GM12891 (cell line): ENCODE measurements around the gene FHIT.
"Not testable (repeated sequence)": the region's sequence is repeated elsewhere in the genome, so short reads cannot be mapped to it uniquely, and the experiment has no call there.

ENCODE experiments used
- DNase-seq: peaks from one replicate; pipeline ENCODE4 v3.0.0; 2011; ENCODE audit warnings: low spot score; ENCODE audit not compliant: insufficient read length
- FAIRE-seq: peaks from 2 replicates; lab custom pipeline; 2011; peaks lifted over from hg19 to GRCh38; lab: Jason Lieb, UNC
- PAX5 ChIP-seq: IDR thresholded peaks from 2 replicates; pipeline ENCODE4 v1.6.1; 2011; ENCODE audit warnings: low read length, moderate library complexity, mild to moderate bottlenecking; ENCODE audit not compliant: insufficient read depth, severe bottlenecking
- POLR2A ChIP-seq: IDR thresholded peaks from 2 replicates; pipeline ENCODE4 v1.6.1; 2011; ENCODE audit warnings: low read depth, low read length, control low read depth
- POLR2AphosphoS5 ChIP-seq: IDR thresholded peaks from 2 replicates; pipeline ENCODE4 v1.6.1; 2011; ENCODE audit warnings: low read depth, low read length, control low read depth
- POU2F2 ChIP-seq: IDR thresholded peaks from 2 replicates; pipeline ENCODE4 v1.6.1; 2011; ENCODE audit warnings: low read depth, mild to moderate bottlenecking, control low read depth, low read length, moderate library complexity
- SPI1 ChIP-seq: IDR thresholded peaks from 2 replicates; pipeline ENCODE4 v1.6.1; 2011; ENCODE audit warnings: low read depth, low read length, control low read depth
- TAF1 ChIP-seq: IDR thresholded peaks from 2 replicates; pipeline ENCODE4 v1.6.1; 2011; ENCODE audit warnings: low read depth, low read length, control low read depth

FHIT gene

GRCh38 chr3:61057464-61057863 lies 193.8 kb downstream of the FHIT start:
- DNase-seq (no peak), FAIRE-seq (no peak)
- TF ChIP-seq POU2F2: no peak
- TF ChIP-seq POLR2A: no peak
- TF ChIP-seq SPI1: no peak
- no peak for TF ChIP-seq PAX5
- TF ChIP-seq TAF1: no peak
- TF ChIP-seq POLR2AphosphoS5: no peak

- FAIRE-seq: no peak
- TF ChIP-seq SPI1 (no peak), PAX5 (no peak)
- no peak for DNase-seq
Observed at GRCh38 chr3:61055447-61055846, 195.8 kb downstream of the FHIT start.

- DNase-seq (no peak), FAIRE-seq (no peak)
- TF ChIP-seq POU2F2: no peak
Observed at GRCh38 chr3:61053781-61054496, 197.3 kb downstream of the FHIT start.

- TF ChIP-seq POU2F2 (no peak), POLR2AphosphoS5 (no peak), SPI1 (no peak), PAX5 (no peak), TAF1 (no peak), POLR2A (no peak)
- DNase-seq (no peak), FAIRE-seq (no peak)
Observed at GRCh38 chr3:61052851-61053250, 198.4 kb downstream of the FHIT start.

- TF ChIP-seq TAF1 (no peak), POU2F2 (no peak), PAX5 (no peak), POLR2AphosphoS5 (no peak), POLR2A (no peak), SPI1 (no peak)
- FAIRE-seq (no peak), DNase-seq (no peak)
Observed at GRCh38 chr3:61051666-61052065, 199.6 kb downstream of the FHIT start.

GRCh38 chr3:61045169-61045568 lies 206.1 kb downstream of the FHIT start:
- FAIRE-seq, DNase-seq: not testable (repeated sequence)

GRCh38 chr3:61043156-61043555 lies 208.1 kb downstream of the FHIT start:
- TF ChIP-seq SPI1 (no peak), POLR2AphosphoS5 (no peak), POU2F2 (no peak), POLR2A (no peak), PAX5 (no peak), TAF1 (no peak)
- FAIRE-seq: no peak
- DNase-seq: no peak

GRCh38 chr3:61040618-61041017 lies 210.6 kb downstream of the FHIT start:
- DNase-seq (no peak), FAIRE-seq (no peak)
- TF ChIP-seq SPI1 (no peak), POU2F2 (no peak), POLR2A (no peak), PAX5 (no peak), POLR2AphosphoS5 (no peak), TAF1 (no peak)

- no peak for DNase-seq
- no peak for TF ChIP-seq SPI1
- no peak for TF ChIP-seq POLR2AphosphoS5
- no peak for TF ChIP-seq TAF1
- no peak for TF ChIP-seq POLR2A
- no peak for TF ChIP-seq POU2F2
- no peak for TF ChIP-seq PAX5
- FAIRE-seq: no peak
Observed at GRCh38 chr3:61035573-61035972, 215.7 kb downstream of the FHIT start.

- no peak for FAIRE-seq
- no peak for DNase-seq
- TF ChIP-seq POU2F2 (no peak), SPI1 (no peak), POLR2A (no peak), PAX5 (no peak), POLR2AphosphoS5 (no peak), TAF1 (no peak)
Observed at GRCh38 chr3:61032991-61033390, 218.3 kb downstream of the FHIT start.

GRCh38 chr3:61031503-61031902 lies 219.7 kb downstream of the FHIT start:
- TF ChIP-seq SPI1 (no peak), POLR2AphosphoS5 (no peak), POU2F2 (no peak)
- no peak for DNase-seq
- no peak for FAIRE-seq
